Body of pancreas (tissue), 4 donors: ENCODE results near the gene TMEM271. TPM values are rescaled to one million over a fixed set of nuclear protein-coding genes. Genes with fewer than 3 reads are reported as not detected.

Source experiments
- ATAC-seq: fragments of 150-250 bp; one replicate; pipeline ENCODE4 v1.9.1; 2016
- DNase-seq, 4 donors: peaks; one replicate each; pipeline ENCODE4 v3.0.0-alpha.2; 2019
- H3K27ac ChIP-seq, 4 donors: fragments of 200-600 bp; sonication (generic); 1 replicate in 3 of 4; 2 replicates in 1 of 4; pipeline versions ENCODE4 v1.5.1 to v1.6.1; 2016 to 2019; ENCODE audit warnings: mild to moderate bottlenecking in 1 of 4, mixed read lengths in 1 of 4, moderate library complexity in 1 of 4
- H3K27me3 ChIP-seq, 2 donors: fragments of 200-600 bp; sonication (generic); one replicate each; pipeline ENCODE4 v1.6.0; 2016; ENCODE audit warnings: mild to moderate bottlenecking in 1 of 2
- H3K36me3 ChIP-seq, 2 donors: fragments of 200-600 bp; sonication (generic); replicated peaks in 1 of 2; 2 replicates each; pipeline ENCODE4 v1.5.1; 2016; ENCODE audit warnings: low read depth in 2 of 2; ENCODE audit not compliant: insufficient read depth in 1 of 2
- H3K4me1 ChIP-seq: fragments of 200-600 bp; sonication (generic); one replicate; pipeline ENCODE4 v1.6.0; 2016
- H3K4me3 ChIP-seq, 2 donors: fragments of 200-600 bp; sonication (generic); 1 replicate in 1 of 2; 2 replicates in 1 of 2; pipeline ENCODE4 v1.5.1; 2016 to 2019
- H3K9me3 ChIP-seq, 3 donors: fragments of 200-600 bp; sonication (generic); 1 replicate in 2 of 3; 2 replicates in 1 of 3; pipeline ENCODE4 v1.5.1; 2016
- POLR2A ChIP-seq, 3 donors: fragments of 450-650 bp; IDR thresholded peaks; one replicate each; pipeline ENCODE4 v1.6.1; 2016; ENCODE audit warnings: antibody characterized with exemption in 3 of 3, mild to moderate bottlenecking in 2 of 3
- WGBS, 2 donors: methylation state at CpG; one replicate each; pipeline ENCODE4 v1.1.5; 2017; 5-methylcytosine and 5-hydroxymethylcytosine counted together
- intact Hi-C: fragments of 100-400 bp; cut with DNase I; formaldehyde crosslinking; loops from one replicate; pipeline ENCODE4 v1.15.1; 2023
- total RNA-seq, 2 donors: library from RNA; depleted of rRNA; stranded (reverse); fragments of >200 nt; gene quantifications; one replicate each; pipeline ENCODE4 v1.1.0, GENCODE V29; 2016
- TF ChIP-seq, protein P1 (sequence below), 7 experiments: fragments of 450-650 bp in 4 of 7; fragments of 200-600 bp in 3 of 7; sonication (generic) in 3 of 7; IDR thresholded peaks; one replicate each; pipeline ENCODE4 v1.5.1; 2016 to 2019; ENCODE audit warnings: antibody characterized with exemption in 7 of 7

The TMEM271 gene
- total RNA-seq, 2 donors from 2014 or later = not detected

DNA sequence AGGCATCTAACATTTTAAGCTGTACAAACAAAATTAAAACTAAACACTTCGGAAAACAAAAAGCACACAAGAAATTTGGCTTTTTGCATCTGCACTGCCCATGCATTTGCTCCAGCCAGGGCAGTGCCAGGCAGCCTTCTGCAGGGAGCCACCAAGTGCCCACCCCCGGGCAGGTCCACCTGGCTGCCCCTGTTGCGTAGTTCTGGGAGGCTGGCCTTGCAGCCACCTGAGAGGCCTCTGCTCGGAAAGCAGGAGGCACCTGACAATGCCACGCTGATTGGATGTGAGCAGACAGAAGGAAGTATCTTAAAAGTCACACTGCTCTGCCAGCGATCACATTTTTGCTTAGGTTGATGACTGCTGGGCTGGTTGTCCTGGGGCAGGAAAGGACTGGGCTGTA lies 3.5 kb downstream of the TMEM271 start:
- Histone ChIP-seq H3K9me3 (no peaks in the 10 kb centered on the region), H3K4me3 (no peak overlapping the region), H3K36me3 (no peaks in the 10 kb centered on the region), H3K4me1 (peaks cover 6% of the 10 kb centered on the region), H3K27ac (no peak overlapping the region), H3K27me3 (peaks cover 0 to 9% of the 10 kb centered on the region in 2 donors)
- DNase-seq = no peak
- WGBS, 2 donors = 68 to 75% methylated on average over 6 of the region's 6 CpGs
- intact Hi-C loops = no loop called here
- TF ChIP-seq POLR2A (IDR thresholded peaks at IDR 0.05) = no peak
- TF ChIP-seq, protein P1, sequence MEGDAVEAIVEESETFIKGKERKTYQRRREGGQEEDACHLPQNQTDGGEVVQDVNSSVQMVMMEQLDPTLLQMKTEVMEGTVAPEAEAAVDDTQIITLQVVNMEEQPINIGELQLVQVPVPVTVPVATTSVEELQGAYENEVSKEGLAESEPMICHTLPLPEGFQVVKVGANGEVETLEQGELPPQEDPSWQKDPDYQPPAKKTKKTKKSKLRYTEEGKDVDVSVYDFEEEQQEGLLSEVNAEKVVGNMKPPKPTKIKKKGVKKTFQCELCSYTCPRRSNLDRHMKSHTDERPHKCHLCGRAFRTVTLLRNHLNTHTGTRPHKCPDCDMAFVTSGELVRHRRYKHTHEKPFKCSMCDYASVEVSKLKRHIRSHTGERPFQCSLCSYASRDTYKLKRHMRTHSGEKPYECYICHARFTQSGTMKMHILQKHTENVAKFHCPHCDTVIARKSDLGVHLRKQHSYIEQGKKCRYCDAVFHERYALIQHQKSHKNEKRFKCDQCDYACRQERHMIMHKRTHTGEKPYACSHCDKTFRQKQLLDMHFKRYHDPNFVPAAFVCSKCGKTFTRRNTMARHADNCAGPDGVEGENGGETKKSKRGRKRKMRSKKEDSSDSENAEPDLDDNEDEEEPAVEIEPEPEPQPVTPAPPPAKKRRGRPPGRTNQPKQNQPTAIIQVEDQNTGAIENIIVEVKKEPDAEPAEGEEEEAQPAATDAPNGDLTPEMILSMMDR (IDR thresholded peaks at IDR 0.05) = no peak
- no peak for ATAC-seq

GRCh38 chr4:571838-572572 lies 4.1 kb downstream of the TMEM271 start:
- H3K4me1 ChIP-seq = peaks cover 6% of the 10 kb centered on the region
- no peak overlapping the region for H3K4me3 ChIP-seq
- peaks cover 0 to 9% of the 10 kb centered on the region in 2 donors for H3K27me3 ChIP-seq
- TF ChIP-seq POLR2A (IDR thresholded peaks at IDR 0.05) = no peak
- TF ChIP-seq, protein P1 (IDR thresholded peaks at IDR 0.05) = no peak
- no peaks in the 10 kb centered on the region for H3K9me3 ChIP-seq
- no peak overlapping the region for H3K27ac ChIP-seq
- ATAC-seq (no peak), DNase-seq (no peak)
- intact Hi-C loops = no loop called here
- H3K36me3 ChIP-seq = no peaks in the 10 kb centered on the region
- 71 to 76% methylated on average over 29 of the region's 29 CpGs for WGBS, 2 donors

DNA sequence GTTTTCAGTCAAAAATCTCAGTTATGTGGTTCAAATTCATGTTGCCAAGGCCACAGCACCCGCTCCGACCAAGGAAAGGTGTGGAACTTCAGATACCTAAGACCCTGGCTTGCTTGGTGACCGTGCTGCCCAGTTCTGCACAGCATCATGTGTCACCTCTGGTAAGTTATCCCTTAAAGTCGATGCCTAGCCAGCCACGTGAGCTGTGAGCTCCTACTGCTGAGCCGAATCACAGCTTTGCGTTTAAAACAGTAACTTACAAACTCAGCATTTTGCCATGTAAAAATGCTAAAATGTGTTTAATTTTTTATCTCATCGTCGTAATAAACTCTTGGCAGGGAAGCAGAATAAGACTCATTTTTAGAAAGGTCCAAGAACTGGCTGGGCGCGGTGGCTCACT lies 5.3 kb downstream of the TMEM271 start:
- Histone ChIP-seq H3K36me3 (no peaks in the 10 kb centered on the region), H3K27ac (no peak overlapping the region), H3K4me1 (peaks cover 6% of the 10 kb centered on the region), H3K4me3 (no peak overlapping the region), H3K27me3 (peaks cover 0 to 9% of the 10 kb centered on the region in 2 donors), H3K9me3 (no peaks in the 10 kb centered on the region)
- TF ChIP-seq, protein P1 (IDR thresholded peaks at IDR 0.05) = no peak
- TF ChIP-seq POLR2A (IDR thresholded peaks at IDR 0.05) = no peak
- no peak for DNase-seq
- WGBS, 2 donors = 68 to 76% methylated on average over 11 of the region's 11 CpGs
- intact Hi-C loops = no loop called here
- no peak for ATAC-seq

DNA sequence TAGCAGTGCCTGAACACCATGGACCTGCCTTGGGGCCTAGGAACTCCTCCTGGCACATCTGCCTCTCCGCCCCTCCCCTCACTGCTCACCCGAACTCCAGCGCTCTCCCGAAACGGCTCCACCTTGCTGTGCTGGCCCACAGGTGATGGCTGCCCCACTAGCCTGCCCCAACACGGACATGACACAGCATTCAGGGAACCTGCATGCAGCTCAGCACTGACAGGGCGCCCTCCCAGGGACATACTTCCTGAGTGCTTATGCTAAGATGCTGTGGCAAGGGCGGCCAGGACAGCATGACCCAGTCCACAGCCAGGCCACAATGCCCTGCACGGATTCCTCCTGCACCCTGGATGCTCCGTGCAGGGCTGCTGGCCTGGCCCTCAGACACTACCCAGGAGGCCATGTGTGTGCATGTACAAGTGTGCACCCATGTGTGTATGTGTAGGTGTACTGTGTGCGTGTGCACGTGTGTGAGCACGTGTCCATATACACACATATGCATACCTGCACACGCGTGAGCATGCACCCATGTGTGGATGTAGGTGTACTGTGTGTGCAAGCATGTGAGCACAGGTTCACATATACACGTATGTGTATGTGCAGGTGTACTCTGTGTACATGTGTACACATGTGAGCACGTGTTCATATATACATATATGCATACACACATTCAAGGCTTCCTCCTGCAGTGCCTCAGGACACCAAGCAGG lies 6.0 kb downstream of the TMEM271 start:
- H3K36me3 ChIP-seq = no peaks in the 10 kb centered on the region
- no peaks in the 10 kb centered on the region for H3K9me3 ChIP-seq
- no peak for DNase-seq
- H3K4me1 ChIP-seq = peaks cover 6% of the 10 kb centered on the region
- H3K27me3 ChIP-seq = peaks cover 0 to 9% of the 10 kb centered on the region in 2 donors
- H3K4me3 ChIP-seq = no peak overlapping the region
- ATAC-seq = no peak
- intact Hi-C loops = no loop called here
- no peak for TF ChIP-seq POLR2A (IDR thresholded peaks at IDR 0.05)
- TF ChIP-seq, protein P1 (IDR thresholded peaks at IDR 0.05) = no peak
- WGBS, 2 donors = 65 to 67% methylated on average over 13 to 17 of the region's 17 CpGs
- no peak overlapping the region for H3K27ac ChIP-seq
